Fibroblast of skin of left biceps (primary cell): ENCODE results near the gene HOXC13.

Experiments
- DNase-seq, 2 experiments: peaks; one replicate each; pipeline ENCODE4 v3.0.0-alpha.2; 2013; ENCODE audit warnings: low read depth in 2 of 2

The HOXC13 gene

GRCh38 chr12:53955036-53955775, 16.6 kb downstream of the HOXC13 start:
- DNase-seq, result no peak

GRCh38 chr12:53955776-53956250, 17.2 kb downstream of the HOXC13 start:
- DNase-seq, result no peak

GRCh38 chr12:53956251-53956887, 17.7 kb downstream of the HOXC13 start:
- DNase-seq, result no peak

GRCh38 chr12:53956914-53957536, 18.4 kb downstream of the HOXC13 start:
- no peak for DNase-seq

- DNase-seq, result no peak
These were observed 19.5 kb downstream of the HOXC13 start for GRCh38 chr12:53958128-53958527.

- DNase-seq, result no peak
These were observed 20.7 kb downstream of the HOXC13 start for GRCh38 chr12:53959314-53959713.

- no peak for DNase-seq
These were observed 21.8 kb downstream of the HOXC13 start for GRCh38 chr12:53960187-53961024.

GRCh38 chr12:53961025-53961761, 22.6 kb downstream of the HOXC13 start:
- DNase-seq, result no peak

- DNase-seq, result no peak
These were observed 24.4 kb downstream of the HOXC13 start for GRCh38 chr12:53963005-53963404.

- no peak for DNase-seq
These were observed 25.0 kb downstream of the HOXC13 start for GRCh38 chr12:53963434-53964314.

GRCh38 chr12:53964315-53964713, 25.7 kb downstream of the HOXC13 start:
- DNase-seq, result no peak

- no peak for DNase-seq
These were observed 26.9 kb downstream of the HOXC13 start for GRCh38 chr12:53965281-53966084.

GRCh38 chr12:53966085-53966384, 27.4 kb downstream of the HOXC13 start:
- no peak for DNase-seq

GRCh38 chr12:53966385-53967133, 27.9 kb downstream of the HOXC13 start:
- DNase-seq, result no peak

- no peak for DNase-seq
These were observed 28.8 kb downstream of the HOXC13 start for GRCh38 chr12:53967421-53967925.

- no peak for DNase-seq
These were observed 29.8 kb downstream of the HOXC13 start for GRCh38 chr12:53968214-53969127.

GRCh38 chr12:53969588-53970259, 31.1 kb downstream of the HOXC13 start:
- DNase-seq, result no peak
